Raji (cell line): ENCODE results near the gene ITGB5.

Experiments
- POLR2A ChIP-seq: IDR thresholded peaks from 2 replicates; pipeline ENCODE4 v1.6.1; 2011; ENCODE audit warnings: low read depth, low read length, control low read depth; ENCODE audit not compliant: insufficient read depth

ITGB5 gene, protein sequence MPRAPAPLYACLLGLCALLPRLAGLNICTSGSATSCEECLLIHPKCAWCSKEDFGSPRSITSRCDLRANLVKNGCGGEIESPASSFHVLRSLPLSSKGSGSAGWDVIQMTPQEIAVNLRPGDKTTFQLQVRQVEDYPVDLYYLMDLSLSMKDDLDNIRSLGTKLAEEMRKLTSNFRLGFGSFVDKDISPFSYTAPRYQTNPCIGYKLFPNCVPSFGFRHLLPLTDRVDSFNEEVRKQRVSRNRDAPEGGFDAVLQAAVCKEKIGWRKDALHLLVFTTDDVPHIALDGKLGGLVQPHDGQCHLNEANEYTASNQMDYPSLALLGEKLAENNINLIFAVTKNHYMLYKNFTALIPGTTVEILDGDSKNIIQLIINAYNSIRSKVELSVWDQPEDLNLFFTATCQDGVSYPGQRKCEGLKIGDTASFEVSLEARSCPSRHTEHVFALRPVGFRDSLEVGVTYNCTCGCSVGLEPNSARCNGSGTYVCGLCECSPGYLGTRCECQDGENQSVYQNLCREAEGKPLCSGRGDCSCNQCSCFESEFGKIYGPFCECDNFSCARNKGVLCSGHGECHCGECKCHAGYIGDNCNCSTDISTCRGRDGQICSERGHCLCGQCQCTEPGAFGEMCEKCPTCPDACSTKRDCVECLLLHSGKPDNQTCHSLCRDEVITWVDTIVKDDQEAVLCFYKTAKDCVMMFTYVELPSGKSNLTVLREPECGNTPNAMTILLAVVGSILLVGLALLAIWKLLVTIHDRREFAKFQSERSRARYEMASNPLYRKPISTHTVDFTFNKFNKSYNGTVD

DNA sequence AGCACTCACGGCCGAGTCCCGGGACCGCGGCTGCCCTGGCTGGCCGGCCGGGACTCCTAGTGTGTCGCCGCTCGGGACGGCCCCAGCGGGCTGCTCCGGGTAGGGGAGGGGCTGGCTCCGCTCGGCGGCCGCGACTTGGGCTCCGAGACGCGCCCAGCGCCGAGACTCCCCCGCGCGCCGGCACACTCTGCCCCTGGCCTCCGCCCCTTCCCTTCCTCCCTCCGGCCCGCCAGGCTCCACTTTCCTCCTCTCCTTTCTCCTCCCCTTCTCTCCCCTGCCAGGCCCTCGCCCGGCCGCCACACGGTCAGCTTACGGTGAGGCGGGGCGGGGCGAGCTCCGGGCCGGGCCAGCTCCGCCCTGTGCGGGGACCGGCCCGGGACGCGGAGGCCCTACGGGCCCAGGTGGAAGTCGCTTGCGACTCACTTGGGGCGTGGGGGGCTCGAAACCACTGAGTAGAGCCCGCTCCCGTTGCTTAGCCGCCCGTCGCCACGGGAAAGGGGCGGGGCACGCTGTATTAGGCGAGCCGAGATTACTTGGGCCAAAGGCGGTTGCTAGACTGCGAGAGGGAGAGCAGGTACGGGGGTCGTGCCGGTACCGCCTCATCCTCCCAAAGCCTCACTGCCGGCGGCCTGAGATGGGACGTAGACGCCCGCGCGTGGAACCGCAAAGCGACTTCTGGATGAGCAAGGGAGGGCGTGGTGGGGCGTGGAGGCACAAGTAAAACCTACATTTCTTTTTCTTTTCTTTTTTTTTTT is at the start of gene ITGB5:
ITGB5 (minus strand) TSS at position 189 of the 755 bp plus-strand sequence. CDS start 365 bp downstream, outside the sequence.
- no peak for TF ChIP-seq POLR2A

DNA sequence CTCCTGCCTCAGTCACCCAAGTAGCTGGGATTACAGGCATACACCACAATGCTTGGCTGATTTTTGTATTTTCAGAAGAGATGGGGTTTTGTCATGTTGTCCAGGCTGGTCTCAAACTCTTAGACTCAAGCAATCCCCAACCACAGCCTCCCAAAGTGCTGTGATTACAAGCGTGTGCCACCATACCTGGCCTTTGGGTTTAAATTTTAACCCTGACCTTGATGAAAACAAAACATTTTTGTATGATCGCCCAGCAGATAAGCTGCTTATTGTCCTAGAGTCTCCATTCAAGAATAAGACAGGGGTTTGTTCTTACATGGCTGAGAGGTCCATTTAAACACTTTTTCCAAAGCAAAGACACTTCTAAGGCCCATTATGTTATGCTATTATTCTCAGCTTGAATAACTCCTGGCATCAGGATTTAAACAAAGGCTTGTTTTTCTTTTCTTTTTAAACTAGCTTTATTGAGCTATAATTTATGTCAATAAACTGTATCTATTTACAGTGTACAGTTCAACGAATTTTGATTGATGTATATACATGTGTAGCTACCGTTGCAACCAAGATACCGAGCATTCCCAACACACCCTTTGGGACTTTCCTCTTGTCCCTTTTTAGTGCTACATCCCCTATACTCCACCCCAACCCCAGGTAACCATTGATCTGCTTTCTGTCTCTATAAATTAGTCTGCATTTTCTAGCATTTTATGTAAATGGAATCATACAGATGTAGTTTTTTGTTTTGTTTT is 48.8 kb upstream of the ITGB5 start:
- no peak for TF ChIP-seq POLR2A

DNA sequence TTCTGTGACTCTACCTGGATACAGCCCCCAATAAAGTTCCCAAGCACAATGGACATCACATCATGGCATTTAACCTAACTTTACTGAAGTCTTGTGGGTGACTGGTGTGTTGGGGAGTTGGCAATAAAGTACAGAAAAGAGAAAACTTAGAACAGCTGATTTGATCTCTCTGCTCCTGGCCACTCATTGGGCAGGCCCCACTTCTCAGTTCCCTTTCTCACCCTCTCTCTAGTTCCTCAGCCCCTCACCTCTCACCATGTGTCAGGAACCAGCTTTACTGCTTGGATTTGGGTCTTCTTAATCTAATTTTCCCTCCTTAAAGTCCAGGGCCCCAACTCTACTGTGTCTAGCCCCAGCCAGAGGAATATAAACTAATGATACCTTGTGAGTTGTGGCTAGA is 48.1 kb upstream of the ITGB5 start:
- TF ChIP-seq POLR2A = no peak

DNA sequence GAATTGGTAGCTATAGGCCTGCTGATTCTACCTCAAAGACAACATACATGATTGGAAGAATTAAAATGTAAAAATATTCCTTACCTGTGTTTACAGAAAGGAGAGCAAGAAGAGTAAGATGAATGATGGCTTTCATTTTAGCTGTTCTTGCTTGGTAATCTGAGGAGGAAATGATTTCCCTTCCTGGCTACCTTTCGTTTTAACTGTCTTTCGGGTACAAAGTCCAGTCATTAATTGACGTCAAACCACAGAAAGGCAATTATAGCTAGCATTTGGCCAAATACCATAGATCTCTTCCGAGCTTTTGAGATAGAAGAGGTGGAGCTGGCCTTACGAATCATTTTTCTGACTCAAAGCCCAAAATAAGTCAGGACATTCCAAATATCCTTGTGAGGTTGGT is 47.4 kb upstream of the ITGB5 start, which contains the start of gene MUC13:
MUC13 (minus strand) TSS at position 175 of the 400 bp plus-strand sequence; CDS start at position 136, 39 bp downstream.
- TF ChIP-seq POLR2A = no peak

DNA sequence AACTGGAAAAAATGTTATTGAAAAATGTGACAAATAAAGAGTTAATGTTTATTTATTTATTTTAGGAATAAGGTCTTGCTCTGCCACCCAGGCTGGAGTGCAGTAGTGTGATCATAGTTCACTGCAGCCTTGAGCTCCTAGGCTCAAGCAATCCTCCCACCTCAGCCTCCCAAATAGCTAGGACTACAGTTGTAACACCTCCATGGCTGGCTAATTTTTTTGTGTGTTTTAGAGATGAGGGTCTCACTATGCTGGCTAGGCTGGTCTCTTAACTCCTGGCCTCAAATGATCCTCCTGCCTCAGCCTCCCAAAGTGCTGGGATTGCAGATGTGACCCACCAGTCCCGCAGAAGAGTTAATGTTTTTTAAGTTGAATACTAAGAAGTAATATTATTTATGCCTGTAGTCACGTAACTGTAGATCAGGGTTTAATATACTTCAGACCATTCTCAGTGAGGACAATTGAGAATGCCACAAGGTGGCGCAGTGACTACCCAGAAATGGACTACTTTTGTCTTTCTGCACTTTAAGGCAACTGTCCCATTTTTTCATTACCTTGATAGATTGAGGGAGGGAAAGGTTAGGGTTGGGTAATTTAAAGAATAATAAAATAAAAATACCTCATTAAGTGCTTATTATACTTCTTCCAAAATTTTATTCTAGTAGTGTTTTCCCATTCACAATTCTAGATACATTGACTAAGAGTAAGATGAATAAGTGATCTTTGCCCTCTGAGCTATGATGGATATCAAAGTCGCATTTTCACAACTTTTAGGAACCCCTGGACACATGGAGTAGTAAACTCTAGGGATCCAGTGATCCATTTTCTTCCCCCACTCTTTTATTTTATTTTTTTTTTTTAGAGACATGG is 41.4 kb upstream of the ITGB5 start:
- no peak for TF ChIP-seq POLR2A

DNA sequence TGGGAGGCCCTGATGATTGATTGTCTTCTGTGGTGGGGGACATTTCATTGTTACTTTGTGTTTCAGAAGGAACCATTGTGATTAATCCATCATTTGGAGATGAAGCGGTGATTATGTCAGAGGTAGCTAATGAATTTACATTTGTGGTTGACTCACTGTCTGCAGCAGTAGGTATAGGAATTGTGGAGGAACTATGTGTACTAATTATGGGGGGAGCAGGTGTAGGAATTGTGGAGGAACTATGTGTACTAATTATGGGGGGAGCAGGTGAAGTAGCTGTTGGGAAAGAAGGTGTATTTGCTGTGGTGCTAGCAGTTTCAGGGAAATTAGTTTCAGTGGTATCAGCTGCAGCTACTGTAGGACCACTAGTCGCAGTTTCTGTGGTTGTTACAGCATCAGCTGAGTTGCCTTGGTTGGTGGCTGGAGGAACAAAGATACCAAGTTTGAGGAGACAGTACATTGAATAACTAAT is 40.4 kb upstream of the ITGB5 start:
- no peak for TF ChIP-seq POLR2A

DNA sequence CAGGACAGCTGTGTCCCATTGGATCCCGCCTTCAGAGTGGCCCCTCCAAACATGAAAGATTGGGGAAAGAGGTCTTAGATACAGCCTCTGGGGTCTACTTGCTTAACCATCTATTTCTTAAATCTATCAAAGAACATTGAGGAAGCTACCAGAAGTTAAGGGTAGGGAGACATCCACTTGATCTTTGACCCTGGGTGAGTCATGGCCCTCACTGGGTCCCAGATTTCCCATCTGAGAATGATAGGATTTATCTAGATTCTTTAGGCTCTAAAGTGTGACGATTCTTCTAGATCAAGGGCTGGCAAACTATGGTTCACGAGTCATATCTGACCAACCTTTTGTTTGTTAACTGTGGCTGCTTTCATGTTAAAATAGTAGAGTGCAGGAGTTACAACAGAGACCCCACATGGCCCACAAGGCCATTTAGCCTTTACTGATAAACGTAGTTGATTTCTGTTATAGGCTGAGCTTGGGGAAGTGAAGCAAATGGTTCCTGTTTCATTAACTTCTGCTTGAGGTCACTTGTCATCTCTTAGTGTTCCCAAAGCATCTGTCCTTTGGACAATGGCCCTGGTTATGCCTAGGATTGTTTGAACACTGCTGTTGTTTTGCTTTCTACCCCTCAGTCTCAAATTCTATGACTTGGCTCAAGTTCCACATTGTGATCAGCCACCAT is 39.4 kb upstream of the ITGB5 start:
- TF ChIP-seq POLR2A = no peak

DNA sequence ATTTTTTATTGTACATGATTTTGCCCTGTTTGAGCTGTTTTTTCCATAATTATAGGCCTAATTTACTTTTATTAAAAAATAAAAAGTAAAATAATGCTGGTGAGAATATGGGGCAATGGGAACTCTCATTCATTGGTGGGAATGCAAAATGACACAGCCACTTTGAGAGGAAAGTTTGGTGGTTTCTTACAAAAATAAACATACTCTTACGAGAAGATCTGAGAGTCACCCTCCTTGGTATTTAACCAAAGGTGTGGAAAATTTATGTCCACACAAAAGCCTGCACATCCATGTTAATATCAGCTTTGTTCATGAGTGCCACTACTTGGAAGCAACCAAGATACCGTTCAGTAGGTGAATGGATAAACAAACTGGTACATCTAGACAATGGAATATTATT is 37.6 kb upstream of the ITGB5 start:
- no peak for TF ChIP-seq POLR2A

DNA sequence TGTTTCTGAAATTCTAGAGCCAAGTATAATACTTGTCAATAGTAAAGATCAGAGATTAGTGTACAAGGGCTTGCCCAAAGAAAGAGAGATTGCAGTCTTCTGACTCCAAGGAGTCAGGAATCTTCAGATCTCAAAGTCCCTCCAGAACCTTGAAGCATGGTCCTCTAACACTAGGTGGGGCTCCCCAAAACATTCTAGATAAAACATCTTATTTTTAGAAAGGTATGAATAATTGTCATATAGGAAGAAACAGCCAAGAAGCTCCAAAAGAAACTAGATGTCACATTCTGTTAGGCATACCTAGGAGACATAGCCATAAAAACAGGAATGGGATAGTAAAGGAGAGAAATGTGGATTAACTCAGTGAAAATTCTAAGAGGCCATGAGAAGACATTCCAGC is 36.7 kb upstream of the ITGB5 start:
- TF ChIP-seq POLR2A = no peak

DNA sequence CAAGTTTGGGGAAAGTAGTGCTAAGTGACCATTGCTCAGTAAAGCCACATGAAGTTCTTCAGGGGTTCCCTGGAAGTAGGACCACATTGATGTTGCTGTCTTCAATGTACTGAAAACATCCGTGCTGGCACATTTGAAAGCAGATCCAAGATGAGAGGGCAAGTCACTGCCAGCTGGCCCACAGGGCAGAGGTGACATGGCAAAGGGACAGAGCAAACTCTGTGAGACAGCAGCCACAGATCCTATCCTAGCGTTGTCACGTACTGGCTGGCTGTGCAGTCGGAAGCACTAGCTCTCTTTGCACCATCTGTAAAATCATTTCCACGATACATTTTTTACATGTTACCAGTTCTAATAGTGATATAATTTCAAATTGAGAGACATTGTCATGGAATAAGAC is 33.6 kb upstream of the ITGB5 start:
- TF ChIP-seq POLR2A = no peak

DNA sequence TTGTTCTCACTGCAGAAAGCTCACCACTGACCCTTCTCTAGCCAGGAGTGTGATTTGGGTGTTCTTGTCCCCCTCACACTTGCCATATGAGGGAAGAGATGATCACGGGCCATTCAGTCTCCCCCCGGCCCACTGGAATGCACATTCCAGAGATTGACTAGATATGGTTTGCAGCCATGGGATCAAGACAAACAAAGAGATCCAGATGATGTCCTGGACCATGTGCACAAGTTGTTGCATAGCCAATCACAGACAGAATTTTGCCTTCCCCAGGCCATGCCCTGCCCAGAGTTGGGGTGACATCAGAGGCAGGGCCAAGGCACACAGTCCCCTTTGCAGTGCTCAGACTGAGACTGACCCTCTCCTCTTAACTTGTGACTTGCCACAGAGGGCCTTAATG is 32.6 kb upstream of the ITGB5 start:
- TF ChIP-seq POLR2A = no peak

DNA sequence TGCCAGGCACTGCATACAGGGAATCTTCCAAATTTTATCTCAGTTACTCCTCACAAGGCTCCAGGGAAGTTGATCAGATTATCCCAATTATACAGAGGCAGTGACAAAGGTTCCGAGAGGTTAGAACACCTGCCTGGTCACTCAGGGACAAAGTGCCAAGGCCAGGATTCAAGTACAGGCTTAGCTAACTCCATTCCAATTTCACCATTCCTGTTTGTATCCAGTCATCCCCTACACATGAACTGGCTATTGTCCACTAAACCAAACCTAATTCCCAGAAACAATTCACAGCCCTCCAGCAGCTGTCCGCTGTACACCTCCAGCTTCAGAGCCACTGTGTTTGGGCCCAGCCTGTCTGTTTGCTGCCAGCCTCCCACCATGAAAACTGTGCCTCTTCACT is 31.4 kb upstream of the ITGB5 start:
- no peak for TF ChIP-seq POLR2A

DNA sequence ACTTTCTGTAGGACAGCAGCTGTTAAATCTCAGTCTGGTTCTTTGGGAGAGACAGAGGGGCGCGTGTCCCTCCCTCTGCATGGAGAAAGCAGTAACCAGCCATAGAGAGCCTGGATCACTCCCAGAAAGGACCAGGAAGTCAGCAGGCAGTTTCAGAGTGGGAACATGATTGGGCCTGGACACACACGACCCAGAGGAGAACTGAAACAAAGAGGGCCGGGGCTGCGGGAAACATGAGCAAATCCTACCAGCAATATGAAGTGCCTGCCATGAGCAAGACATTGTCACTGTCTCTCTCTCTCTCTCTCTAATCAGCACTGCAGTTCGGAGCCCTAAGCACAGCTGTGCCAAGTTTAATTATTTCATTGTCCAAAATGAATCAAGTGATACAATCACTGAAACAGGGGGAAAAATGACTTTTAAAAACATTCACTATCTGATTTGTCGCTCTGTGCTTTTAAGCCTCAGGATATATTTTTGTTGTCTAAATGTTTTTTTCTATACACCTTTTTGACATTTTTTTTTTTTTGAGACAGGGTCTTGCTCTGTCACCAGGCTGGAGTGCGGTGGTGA is 29.8 kb upstream of the ITGB5 start:
- no peak for TF ChIP-seq POLR2A
